ENCODE results near the gene ERGIC2. TPM values are rescaled to one million over a fixed set of nuclear protein-coding genes. Genes with fewer than 3 reads are reported as not detected.

The ERGIC2 gene
- total and polyA plus RNA-seq, 2 of the 13 experiments (the other 11 are each of a cell fraction or from before 2014, with no cell fraction given), result 32.6 to 73.5 TPM

DNA sequence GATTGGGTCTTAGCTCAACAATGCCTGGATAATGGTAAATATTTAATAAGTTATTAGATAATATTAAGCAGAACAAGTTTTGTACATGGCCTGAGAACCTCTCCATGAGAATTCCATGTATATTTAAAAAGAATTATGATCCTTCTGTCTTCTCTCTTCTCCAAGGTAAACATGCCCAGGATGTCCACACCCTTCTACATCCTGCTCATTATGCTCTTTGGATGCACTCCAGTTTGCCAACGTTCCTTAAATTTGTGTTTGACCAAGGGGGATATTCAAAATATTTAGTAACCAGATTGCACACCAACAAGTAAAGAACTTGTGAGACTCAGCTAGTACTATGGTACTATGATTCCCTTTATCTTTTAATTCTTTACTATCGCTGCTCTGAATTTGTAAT, 44.8 kb upstream of the ERGIC2 start:
- no peaks in the 10 kb centered on the region for H4K20me1 ChIP-seq (ENCODE audit: insufficient read depth, low read length)
- BruUV-seq (replicated peaks), result no TSS peak
- no peak overlapping the region for H3K4me3 ChIP-seq (replicated peaks in 1 of 3; ENCODE audit: insufficient read depth in 1 of 3, low read depth in 2 of 3, low read length in 3 of 3)
- in situ Hi-C loops (cut with HindIII; ENCODE audit: extremely low pct_ligation_motif_present, low pct_unique_long_range_greater_than_20kb) (no loop called here), intact Hi-C loops (cut with micrococcal nuclease; ENCODE audit: unreplicated experiment) (no loop called here)
- no peaks in the 10 kb centered on the region for H3K9me3 ChIP-seq (ENCODE audit: low read length)
- H3K27ac ChIP-seq (ENCODE audit: extremely low read length, insufficient read depth, low read length), result no peak overlapping the region
- FAIRE-seq (no peak), DNase-seq (ENCODE audit: low spot score) (no peak), ATAC-seq (no peak)
- 0% methylated on average over 2 of the region's 2 CpGs for WGBS (ENCODE audit: low lambda C conversion rate)
- H3K9ac ChIP-seq (ENCODE audit: insufficient read depth, low read depth, low read length), result no peak overlapping the region
- no peaks in the 10 kb centered on the region for H3K4me1 ChIP-seq (ENCODE audit: insufficient read depth, low read length)
- no peaks in the 10 kb centered on the region for H3K36me3 ChIP-seq (replicated peaks in 1 of 2; ENCODE audit: control insufficient read depth in 1 of 2, insufficient read depth in 2 of 2, low read length in 2 of 2)
- H3K79me2 ChIP-seq (ENCODE audit: insufficient read depth, low read length), result no peaks in the 10 kb centered on the region
- H3K4me2 ChIP-seq (ENCODE audit: low read depth, low read length), result no peak overlapping the region
- TF ChIP-seq HOXA5 (CRISPR knock-in tag; IDR thresholded peaks at IDR 0.05), result no peak
- POLR2A ChIA-PET, result no interaction called here
- H3K27me3 ChIP-seq (ENCODE audit: control insufficient read depth in 1 of 2, insufficient read depth in 2 of 2, low read length in 2 of 2), result no peaks in the 10 kb centered on the region
- H2AFZ ChIP-seq (ENCODE audit: low read length), result no peak overlapping the region
- CTCF ChIA-PET (ENCODE audit: low intra/inter-chr PET ratio, low total read pairs), result no interaction called here

DNA sequence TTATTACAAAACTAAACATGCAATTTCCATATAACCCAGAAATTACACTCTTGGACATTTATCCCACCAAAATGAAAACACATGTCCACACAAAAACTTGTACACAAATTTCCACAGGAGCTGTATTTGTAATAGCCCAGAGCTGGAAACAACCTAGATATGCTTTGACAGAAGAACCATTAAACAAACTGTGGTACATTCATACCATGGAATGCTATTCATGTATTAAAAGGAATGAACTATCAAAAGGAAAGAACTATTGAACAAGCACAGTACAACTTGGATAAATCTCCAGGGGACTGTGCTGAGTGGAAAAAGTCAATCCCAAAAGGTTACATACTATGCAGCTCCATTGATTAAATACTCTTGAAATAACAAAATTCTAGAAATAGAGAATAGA, 35.8 kb upstream of the ERGIC2 start:
- FAIRE-seq, result no peak
- H3K4me3 ChIP-seq (replicated peaks in 1 of 3; ENCODE audit: insufficient read depth in 1 of 3, low read depth in 2 of 3, low read length in 3 of 3), result no peak overlapping the region
- ATAC-seq, result no peak
- no peak for DNase-seq (ENCODE audit: low spot score)
- H2AFZ ChIP-seq (ENCODE audit: low read length), result no peak overlapping the region
- H4K20me1 ChIP-seq (ENCODE audit: insufficient read depth, low read length), result no peaks in the 10 kb centered on the region
- H3K36me3 ChIP-seq (replicated peaks in 1 of 2; ENCODE audit: control insufficient read depth in 1 of 2, insufficient read depth in 2 of 2, low read length in 2 of 2), result no peaks in the 10 kb centered on the region
- ChIA-PET POLR2A (no interaction called here), CTCF (ENCODE audit: low intra/inter-chr PET ratio, low total read pairs) (no interaction called here)
- BruUV-seq (replicated peaks), result no TSS peak
- no peak overlapping the region for H3K9ac ChIP-seq (ENCODE audit: insufficient read depth, low read depth, low read length)
- in situ Hi-C loops (cut with HindIII; ENCODE audit: extremely low pct_ligation_motif_present, low pct_unique_long_range_greater_than_20kb) (no loop called here), intact Hi-C loops (cut with micrococcal nuclease; ENCODE audit: unreplicated experiment) (no loop called here)
- no peaks in the 10 kb centered on the region for H3K4me1 ChIP-seq (ENCODE audit: insufficient read depth, low read length)
- H3K79me2 ChIP-seq (ENCODE audit: insufficient read depth, low read length), result no peaks in the 10 kb centered on the region
- H3K27ac ChIP-seq (ENCODE audit: extremely low read length, insufficient read depth, low read length), result no peak overlapping the region
- H3K9me3 ChIP-seq (ENCODE audit: low read length), result no peaks in the 10 kb centered on the region
- no peak overlapping the region for H3K4me2 ChIP-seq (ENCODE audit: low read depth, low read length)
- H3K27me3 ChIP-seq (ENCODE audit: control insufficient read depth in 1 of 2, insufficient read depth in 2 of 2, low read length in 2 of 2), result no peaks in the 10 kb centered on the region
- TF ChIP-seq HNRNPLL (IDR thresholded peaks at IDR 0.05; ENCODE audit: low read depth, low read length, poor library complexity, severe bottlenecking), result no peak
- TF ChIP-seq SMAD1 (CRISPR knock-in tag; IDR thresholded peaks at IDR 0.05; ENCODE audit: borderline replicate concordance, low read depth), result no peak
- TF ChIP-seq ZNF563 (CRISPR knock-in tag; IDR thresholded peaks at IDR 0.05), result no peak
- TF ChIP-seq PITX1 (CRISPR knock-in tag; IDR thresholded peaks at IDR 0.05), result no peak
- TF ChIP-seq AGO2 (optimal IDR thresholded peaks at IDR 0.05; ENCODE audit: low read depth, low read length), result no peak
- no peak for TF ChIP-seq ZIK1 (CRISPR knock-in tag; IDR thresholded peaks at IDR 0.05; ENCODE audit: borderline replicate concordance, low read depth)
- TF ChIP-seq, protein P1, sequence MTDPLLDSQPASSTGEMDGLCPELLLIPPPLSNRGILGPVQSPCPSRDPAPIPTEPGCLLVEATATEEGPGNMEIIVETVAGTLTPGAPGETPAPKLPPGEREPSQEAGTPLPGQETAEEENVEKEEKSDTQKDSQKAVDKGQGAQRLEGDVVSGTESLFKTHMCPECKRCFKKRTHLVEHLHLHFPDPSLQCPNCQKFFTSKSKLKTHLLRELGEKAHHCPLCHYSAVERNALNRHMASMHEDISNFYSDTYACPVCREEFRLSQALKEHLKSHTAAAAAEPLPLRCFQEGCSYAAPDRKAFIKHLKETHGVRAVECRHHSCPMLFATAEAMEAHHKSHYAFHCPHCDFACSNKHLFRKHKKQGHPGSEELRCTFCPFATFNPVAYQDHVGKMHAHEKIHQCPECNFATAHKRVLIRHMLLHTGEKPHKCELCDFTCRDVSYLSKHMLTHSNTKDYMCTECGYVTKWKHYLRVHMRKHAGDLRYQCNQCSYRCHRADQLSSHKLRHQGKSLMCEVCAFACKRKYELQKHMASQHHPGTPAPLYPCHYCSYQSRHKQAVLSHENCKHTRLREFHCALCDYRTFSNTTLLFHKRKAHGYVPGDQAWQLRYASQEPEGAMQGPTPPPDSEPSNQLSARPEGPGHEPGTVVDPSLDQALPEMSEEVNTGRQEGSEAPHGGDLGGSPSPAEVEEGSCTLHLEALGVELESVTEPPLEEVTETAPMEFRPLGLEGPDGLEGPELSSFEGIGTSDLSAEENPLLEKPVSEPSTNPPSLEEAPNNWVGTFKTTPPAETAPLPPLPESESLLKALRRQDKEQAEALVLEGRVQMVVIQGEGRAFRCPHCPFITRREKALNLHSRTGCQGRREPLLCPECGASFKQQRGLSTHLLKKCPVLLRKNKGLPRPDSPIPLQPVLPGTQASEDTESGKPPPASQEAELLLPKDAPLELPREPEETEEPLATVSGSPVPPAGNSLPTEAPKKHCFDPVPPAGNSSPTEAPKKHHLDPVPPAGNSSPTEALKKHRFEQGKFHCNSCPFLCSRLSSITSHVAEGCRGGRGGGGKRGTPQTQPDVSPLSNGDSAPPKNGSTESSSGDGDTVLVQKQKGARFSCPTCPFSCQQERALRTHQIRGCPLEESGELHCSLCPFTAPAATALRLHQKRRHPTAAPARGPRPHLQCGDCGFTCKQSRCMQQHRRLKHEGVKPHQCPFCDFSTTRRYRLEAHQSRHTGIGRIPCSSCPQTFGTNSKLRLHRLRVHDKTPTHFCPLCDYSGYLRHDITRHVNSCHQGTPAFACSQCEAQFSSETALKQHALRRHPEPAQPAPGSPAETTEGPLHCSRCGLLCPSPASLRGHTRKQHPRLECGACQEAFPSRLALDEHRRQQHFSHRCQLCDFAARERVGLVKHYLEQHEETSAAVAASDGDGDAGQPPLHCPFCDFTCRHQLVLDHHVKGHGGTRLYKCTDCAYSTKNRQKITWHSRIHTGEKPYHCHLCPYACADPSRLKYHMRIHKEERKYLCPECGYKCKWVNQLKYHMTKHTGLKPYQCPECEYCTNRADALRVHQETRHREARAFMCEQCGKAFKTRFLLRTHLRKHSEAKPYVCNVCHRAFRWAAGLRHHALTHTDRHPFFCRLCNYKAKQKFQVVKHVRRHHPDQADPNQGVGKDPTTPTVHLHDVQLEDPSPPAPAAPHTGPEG (CRISPR knock-in tag; IDR thresholded peaks at IDR 0.05), result no peak
- TF ChIP-seq, protein P2, sequence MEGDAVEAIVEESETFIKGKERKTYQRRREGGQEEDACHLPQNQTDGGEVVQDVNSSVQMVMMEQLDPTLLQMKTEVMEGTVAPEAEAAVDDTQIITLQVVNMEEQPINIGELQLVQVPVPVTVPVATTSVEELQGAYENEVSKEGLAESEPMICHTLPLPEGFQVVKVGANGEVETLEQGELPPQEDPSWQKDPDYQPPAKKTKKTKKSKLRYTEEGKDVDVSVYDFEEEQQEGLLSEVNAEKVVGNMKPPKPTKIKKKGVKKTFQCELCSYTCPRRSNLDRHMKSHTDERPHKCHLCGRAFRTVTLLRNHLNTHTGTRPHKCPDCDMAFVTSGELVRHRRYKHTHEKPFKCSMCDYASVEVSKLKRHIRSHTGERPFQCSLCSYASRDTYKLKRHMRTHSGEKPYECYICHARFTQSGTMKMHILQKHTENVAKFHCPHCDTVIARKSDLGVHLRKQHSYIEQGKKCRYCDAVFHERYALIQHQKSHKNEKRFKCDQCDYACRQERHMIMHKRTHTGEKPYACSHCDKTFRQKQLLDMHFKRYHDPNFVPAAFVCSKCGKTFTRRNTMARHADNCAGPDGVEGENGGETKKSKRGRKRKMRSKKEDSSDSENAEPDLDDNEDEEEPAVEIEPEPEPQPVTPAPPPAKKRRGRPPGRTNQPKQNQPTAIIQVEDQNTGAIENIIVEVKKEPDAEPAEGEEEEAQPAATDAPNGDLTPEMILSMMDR (CRISPR knock-in tag; IDR thresholded peaks at IDR 0.05), result no peak
- no peak for TF ChIP-seq KDM5A (IDR thresholded peaks at IDR 0.05; ENCODE audit: borderline replicate concordance, low read length)
- no peak for TF ChIP-seq TSC22D2 (CRISPR knock-in tag; IDR thresholded peaks at IDR 0.05; ENCODE audit: borderline replicate concordance)
- no peak for TF ChIP-seq SPEN (CRISPR knock-in tag; IDR thresholded peaks at IDR 0.05; ENCODE audit: low read depth)

Measured in HepG2 (cell line).